DND-41 (cell line): Measurements from ENCODE around the gene AFAP1.

Experiments
- ATAC-seq: fragments of 200-7000 bp; cut with Tn5 transposase; 3 replicates; pipeline ENCODE4 v1.9.1; 2021; ENCODE audit warnings: low read depth; ENCODE audit not compliant: insufficient read depth
- DNase-seq: peaks from one replicate; pipeline ENCODE4 v3.0.0-alpha.2; 2020
- H2AFZ ChIP-seq: 2 replicates; pipeline ENCODE4 v1.6.0; 2012; ENCODE audit warnings: low read depth, low read length
- H3K27ac ChIP-seq: 2 replicates; pipeline ENCODE4 v1.5.1; 2012; ENCODE audit warnings: low read length, inconsistent platforms
- H3K27me3 ChIP-seq: fragments of 200-600 bp; sonication (generic); 2 replicates; pipeline ENCODE4 v1.6.0; 2012; ENCODE audit warnings: low read length, mild to moderate bottlenecking, inconsistent platforms; ENCODE audit not compliant: insufficient read depth, poor library complexity
- H3K36me3 ChIP-seq: 2 replicates; pipeline ENCODE4 v1.5.1; 2012; ENCODE audit warnings: low read length, inconsistent platforms; ENCODE audit not compliant: insufficient read depth
- H3K4me1 ChIP-seq: 2 replicates; pipeline ENCODE4 v1.5.1; 2012; ENCODE audit warnings: mild to moderate bottlenecking, low read length; ENCODE audit not compliant: insufficient read depth
- H3K4me2 ChIP-seq: 2 replicates; pipeline ENCODE4 v1.6.0; 2012; ENCODE audit warnings: mild to moderate bottlenecking, moderate library complexity, low read length, inconsistent platforms; ENCODE audit not compliant: insufficient read depth
- H3K4me3 ChIP-seq, 2 experiments: fragments of 200-600 bp in 1 of 2; shearing (Covaris generic) in 1 of 2; 2 replicates each; pipeline ENCODE4 v1.5.1; 2012 to 2016; ENCODE audit warnings: inconsistent platforms in 2 of 2, low read length in 2 of 2, mild to moderate bottlenecking in 2 of 2, low read depth in 1 of 2, moderate library complexity in 1 of 2
- H3K79me2 ChIP-seq: 2 replicates; pipeline ENCODE4 v1.6.0; 2012; ENCODE audit warnings: low read length, inconsistent platforms; ENCODE audit not compliant: insufficient read depth
- H3K9ac ChIP-seq: 2 replicates; pipeline ENCODE4 v1.6.0; 2012; ENCODE audit warnings: low read depth, mild to moderate bottlenecking, inconsistent platforms, low read length, moderate library complexity
- H3K9me3 ChIP-seq: 2 replicates; pipeline ENCODE4 v1.5.1; 2012; ENCODE audit warnings: low read length, moderate library complexity, mild to moderate bottlenecking, inconsistent platforms; ENCODE audit not compliant: insufficient read depth, severe bottlenecking
- H4K20me1 ChIP-seq: 2 replicates; pipeline ENCODE4 v1.6.0; 2012; ENCODE audit warnings: low read length; ENCODE audit not compliant: insufficient read depth
- EZH2 ChIP-seq: IDR thresholded peaks from 3 replicates; pipeline ENCODE4 v1.6.1; 2012; ENCODE audit warnings: borderline replicate concordance, low read depth, mild to moderate bottlenecking, moderate library complexity, low read length, inconsistent platforms; ENCODE audit not compliant: severe bottlenecking
- TF ChIP-seq, protein P1 (sequence below): IDR thresholded peaks from 2 replicates; pipeline ENCODE4 v1.5.1; 2012; ENCODE audit warnings: borderline replicate concordance, low read length, moderate library complexity, mild to moderate bottlenecking; ENCODE audit not compliant: poor library complexity, severe bottlenecking; ENCODE audit errors: extremely low read depth

AFAP1 gene

GRCh38 chr4:7726665-7727413 is 212.8 kb downstream of the AFAP1 start:
- H3K27me3 ChIP-seq, result no peaks in the 10 kb centered on the region
- no peaks in the 10 kb centered on the region for H3K4me1 ChIP-seq
- DNase-seq (no peak), ATAC-seq (no peak)
- H3K79me2 ChIP-seq, result no peaks in the 10 kb centered on the region
- no peak overlapping the region for H3K4me2 ChIP-seq
- no peak overlapping the region for H2AFZ ChIP-seq
- no peaks in the 10 kb centered on the region for H3K9me3 ChIP-seq
- TF ChIP-seq EZH2, result no peak
- TF ChIP-seq, protein P1, sequence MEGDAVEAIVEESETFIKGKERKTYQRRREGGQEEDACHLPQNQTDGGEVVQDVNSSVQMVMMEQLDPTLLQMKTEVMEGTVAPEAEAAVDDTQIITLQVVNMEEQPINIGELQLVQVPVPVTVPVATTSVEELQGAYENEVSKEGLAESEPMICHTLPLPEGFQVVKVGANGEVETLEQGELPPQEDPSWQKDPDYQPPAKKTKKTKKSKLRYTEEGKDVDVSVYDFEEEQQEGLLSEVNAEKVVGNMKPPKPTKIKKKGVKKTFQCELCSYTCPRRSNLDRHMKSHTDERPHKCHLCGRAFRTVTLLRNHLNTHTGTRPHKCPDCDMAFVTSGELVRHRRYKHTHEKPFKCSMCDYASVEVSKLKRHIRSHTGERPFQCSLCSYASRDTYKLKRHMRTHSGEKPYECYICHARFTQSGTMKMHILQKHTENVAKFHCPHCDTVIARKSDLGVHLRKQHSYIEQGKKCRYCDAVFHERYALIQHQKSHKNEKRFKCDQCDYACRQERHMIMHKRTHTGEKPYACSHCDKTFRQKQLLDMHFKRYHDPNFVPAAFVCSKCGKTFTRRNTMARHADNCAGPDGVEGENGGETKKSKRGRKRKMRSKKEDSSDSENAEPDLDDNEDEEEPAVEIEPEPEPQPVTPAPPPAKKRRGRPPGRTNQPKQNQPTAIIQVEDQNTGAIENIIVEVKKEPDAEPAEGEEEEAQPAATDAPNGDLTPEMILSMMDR, result no peak
- H4K20me1 ChIP-seq, result no peaks in the 10 kb centered on the region
- no peaks in the 10 kb centered on the region for H3K36me3 ChIP-seq
- H3K9ac ChIP-seq, result no peak overlapping the region
- no peak overlapping the region for H3K4me3 ChIP-seq
- H3K27ac ChIP-seq, result no peak overlapping the region

GRCh38 chr4:7725951-7726350 is 213.7 kb downstream of the AFAP1 start:
- no peaks in the 10 kb centered on the region for H3K79me2 ChIP-seq
- no peak overlapping the region for H3K4me3 ChIP-seq
- H3K9me3 ChIP-seq, result no peaks in the 10 kb centered on the region
- H2AFZ ChIP-seq, result no peak overlapping the region
- H3K36me3 ChIP-seq, result no peaks in the 10 kb centered on the region
- no peak overlapping the region for H3K27ac ChIP-seq
- H3K9ac ChIP-seq, result no peak overlapping the region
- ATAC-seq (no peak), DNase-seq (no peak)
- no peak for TF ChIP-seq EZH2
- TF ChIP-seq, protein P1, result no peak
- no peaks in the 10 kb centered on the region for H3K27me3 ChIP-seq
- H4K20me1 ChIP-seq, result no peaks in the 10 kb centered on the region
- no peaks in the 10 kb centered on the region for H3K4me1 ChIP-seq
- H3K4me2 ChIP-seq, result no peak overlapping the region

DNA sequence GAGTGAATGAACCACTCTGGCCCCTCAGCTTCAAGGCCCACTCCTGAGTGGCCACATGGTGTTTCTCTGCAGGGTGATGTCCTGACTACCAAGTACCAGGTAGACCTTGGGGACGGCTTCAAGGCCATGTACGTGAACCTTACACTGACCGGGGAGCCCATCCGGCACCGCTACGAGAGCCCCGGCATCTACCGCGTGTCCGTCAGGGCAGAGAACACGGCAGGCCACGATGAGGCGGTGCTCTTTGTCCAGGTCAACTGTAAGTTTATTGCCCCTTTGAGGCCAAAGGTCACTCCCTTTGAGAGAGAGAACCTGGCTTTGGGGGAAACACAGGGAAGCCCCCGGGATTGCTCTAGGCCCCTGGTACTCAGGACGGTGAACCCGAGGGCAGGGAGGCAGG is 216.0 kb downstream of the AFAP1 start:
- Histone ChIP-seq H3K4me1 (no peaks in the 10 kb centered on the region), H3K4me2 (no peak overlapping the region), H3K9me3 (no peaks in the 10 kb centered on the region), H4K20me1 (no peaks in the 10 kb centered on the region), H3K4me3 (no peak overlapping the region), H3K79me2 (no peaks in the 10 kb centered on the region), H3K36me3 (no peaks in the 10 kb centered on the region), H3K9ac (no peak overlapping the region), H3K27ac (no peak overlapping the region), H2AFZ (no peak overlapping the region), H3K27me3 (no peaks in the 10 kb centered on the region)
- ATAC-seq (no peak), DNase-seq (no peak)
- TF ChIP-seq, protein P1, result no peak
- no peak for TF ChIP-seq EZH2
